GM21786 (cell line): ENCODE measurements around the gene ADGRL3.
"Not testable (repeated sequence)": the region's sequence is repeated elsewhere in the genome, so short reads cannot be mapped to it uniquely, and the experiment has no call there.

Experiments used
- ATAC-seq: cut with Tn5 transposase; IDR thresholded peaks from one replicate; pipeline ENCODE4 v1.9.1; 2021; ENCODE audit not compliant: unreplicated experiment

Gene ADGRL3

GRCh38 chr4:61336488-61336887 is 136.4 kb downstream of the ADGRL3 start:
- no peak for ATAC-seq

- no peak for ATAC-seq
Measured at GRCh38 chr4:61336916-61337315, 136.8 kb downstream of the ADGRL3 start.

GRCh38 chr4:61342061-61342460 is 141.9 kb downstream of the ADGRL3 start:
- ATAC-seq = no peak

- ATAC-seq = no peak
Measured at GRCh38 chr4:61350932-61351331, 150.8 kb downstream of the ADGRL3 start.

GRCh38 chr4:61356696-61357095 is 156.6 kb downstream of the ADGRL3 start:
- no peak for ATAC-seq

GRCh38 chr4:61359301-61359700 is 159.2 kb downstream of the ADGRL3 start:
- ATAC-seq = no peak

GRCh38 chr4:61372817-61373216 is 172.7 kb downstream of the ADGRL3 start:
- ATAC-seq = not testable (repeated sequence)

GRCh38 chr4:61373901-61374440 is 173.8 kb downstream of the ADGRL3 start:
- no peak for ATAC-seq

- ATAC-seq = no peak
Measured at GRCh38 chr4:61374447-61374891, 174.3 kb downstream of the ADGRL3 start.

- ATAC-seq = no peak
Measured at GRCh38 chr4:61375301-61375700, 175.2 kb downstream of the ADGRL3 start.

GRCh38 chr4:61376301-61376700 is 176.2 kb downstream of the ADGRL3 start:
- ATAC-seq = no peak

- no peak for ATAC-seq
Measured at GRCh38 chr4:61379406-61379805, 179.3 kb downstream of the ADGRL3 start.

GRCh38 chr4:61380865-61381264 is 180.7 kb downstream of the ADGRL3 start:
- no peak for ATAC-seq

- no peak for ATAC-seq
Measured at GRCh38 chr4:61385256-61385655, 185.1 kb downstream of the ADGRL3 start.

- not testable (repeated sequence) for ATAC-seq
Measured at GRCh38 chr4:61387372-61387771, 187.2 kb downstream of the ADGRL3 start.

GRCh38 chr4:61389640-61390039 is 189.5 kb downstream of the ADGRL3 start:
- no peak for ATAC-seq

- ATAC-seq = no peak
Measured at GRCh38 chr4:61395754-61396153, 195.6 kb downstream of the ADGRL3 start.

- no peak for ATAC-seq
Measured at GRCh38 chr4:61397174-61397573, 197.0 kb downstream of the ADGRL3 start.

GRCh38 chr4:61400439-61401038 is 200.4 kb downstream of the ADGRL3 start:
- ATAC-seq = no peak

GRCh38 chr4:61401771-61402170 is 201.6 kb downstream of the ADGRL3 start:
- no peak for ATAC-seq

GRCh38 chr4:61405307-61405706 is 205.2 kb downstream of the ADGRL3 start:
- ATAC-seq = no peak

- no peak for ATAC-seq
Measured at GRCh38 chr4:61406677-61407076, 206.6 kb downstream of the ADGRL3 start.
